ENCODE measurements around the gene IGSF8.

DNA sequence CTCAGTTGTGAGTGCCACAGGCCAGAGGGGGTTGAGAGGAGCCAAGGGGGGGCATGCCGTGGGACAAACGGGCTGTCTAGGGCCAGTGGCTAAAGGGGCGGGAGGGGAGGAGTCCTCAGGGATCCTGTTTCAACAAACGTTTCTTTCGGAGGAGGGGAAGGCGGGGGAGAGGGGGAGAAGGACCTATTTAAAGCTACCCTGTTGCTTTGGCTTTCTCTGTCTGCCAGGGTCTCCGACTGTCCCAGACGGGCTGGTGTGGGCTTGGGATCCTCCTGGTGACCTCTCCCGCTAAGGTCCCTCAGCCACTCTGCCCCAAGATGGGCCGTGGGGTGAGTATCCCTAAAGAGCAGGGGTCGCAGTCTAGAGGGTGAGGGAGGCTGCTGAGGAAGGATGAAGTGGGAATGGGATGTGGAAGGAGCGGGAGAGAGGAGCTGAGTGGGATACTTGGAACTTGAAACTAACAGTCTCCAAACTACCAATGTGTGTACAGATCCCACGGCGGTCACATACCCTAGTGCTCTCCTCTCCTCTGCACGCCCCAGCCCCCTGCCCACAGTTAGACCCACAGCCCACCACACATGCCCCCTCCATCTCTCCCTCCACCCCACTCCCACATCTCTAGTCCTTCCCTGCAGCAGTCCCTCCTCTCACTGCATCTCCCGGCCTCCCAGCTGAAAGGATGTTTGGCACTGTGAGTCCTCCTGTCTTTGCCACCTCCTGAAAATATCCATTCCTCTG is 17.3 kb upstream of the IGSF8 start, which contains the start of gene ATP1A2:
- TF ChIP-seq, protein P1, sequence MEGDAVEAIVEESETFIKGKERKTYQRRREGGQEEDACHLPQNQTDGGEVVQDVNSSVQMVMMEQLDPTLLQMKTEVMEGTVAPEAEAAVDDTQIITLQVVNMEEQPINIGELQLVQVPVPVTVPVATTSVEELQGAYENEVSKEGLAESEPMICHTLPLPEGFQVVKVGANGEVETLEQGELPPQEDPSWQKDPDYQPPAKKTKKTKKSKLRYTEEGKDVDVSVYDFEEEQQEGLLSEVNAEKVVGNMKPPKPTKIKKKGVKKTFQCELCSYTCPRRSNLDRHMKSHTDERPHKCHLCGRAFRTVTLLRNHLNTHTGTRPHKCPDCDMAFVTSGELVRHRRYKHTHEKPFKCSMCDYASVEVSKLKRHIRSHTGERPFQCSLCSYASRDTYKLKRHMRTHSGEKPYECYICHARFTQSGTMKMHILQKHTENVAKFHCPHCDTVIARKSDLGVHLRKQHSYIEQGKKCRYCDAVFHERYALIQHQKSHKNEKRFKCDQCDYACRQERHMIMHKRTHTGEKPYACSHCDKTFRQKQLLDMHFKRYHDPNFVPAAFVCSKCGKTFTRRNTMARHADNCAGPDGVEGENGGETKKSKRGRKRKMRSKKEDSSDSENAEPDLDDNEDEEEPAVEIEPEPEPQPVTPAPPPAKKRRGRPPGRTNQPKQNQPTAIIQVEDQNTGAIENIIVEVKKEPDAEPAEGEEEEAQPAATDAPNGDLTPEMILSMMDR (IDR thresholded peaks at IDR 0.05) = no peak
- TF ChIP-seq POLR2A (IDR thresholded peaks at IDR 0.05) = no peak
